Measurements from ENCODE around the gene SLFN14. TPM values are rescaled to one million over a fixed set of nuclear protein-coding genes. Genes with fewer than 3 reads are reported as not detected.
A peak's percentile ranks its signal among the peaks of the same experiment; 100 is the strongest.
"Not testable (repeated sequence)": the region's sequence is repeated elsewhere in the genome, so short reads cannot be mapped to it uniquely, and the experiment has no call there.

Gene SLFN14
- not detected in 2 replicates for total RNA-seq

DNA sequence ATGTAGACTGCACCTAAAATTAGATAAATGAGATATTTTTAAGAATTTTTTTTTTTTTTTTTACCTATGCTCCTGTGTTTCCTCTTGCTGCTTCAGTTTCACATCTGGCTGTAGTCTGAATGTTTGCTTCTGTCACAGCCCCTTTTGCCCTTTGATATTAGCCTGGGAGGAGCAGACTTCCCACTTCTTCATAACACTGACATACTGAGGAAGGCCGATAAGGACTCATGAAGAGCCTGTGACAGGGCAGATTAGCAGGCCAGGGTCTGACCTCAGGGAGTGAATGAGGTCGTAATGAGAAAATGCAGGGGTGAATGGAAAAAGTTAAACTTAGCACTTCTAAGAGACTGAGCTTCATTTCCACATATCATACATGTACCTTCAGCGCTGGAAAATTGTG, at the start of gene SLFN14:
TSS of gene SLFN14 (minus strand) at position 117 of the 400 bp plus-strand sequence. CDS start 2,757 bp downstream, outside the sequence.
- DNase-seq (ENCODE audit: low read depth) = no peak

DNA sequence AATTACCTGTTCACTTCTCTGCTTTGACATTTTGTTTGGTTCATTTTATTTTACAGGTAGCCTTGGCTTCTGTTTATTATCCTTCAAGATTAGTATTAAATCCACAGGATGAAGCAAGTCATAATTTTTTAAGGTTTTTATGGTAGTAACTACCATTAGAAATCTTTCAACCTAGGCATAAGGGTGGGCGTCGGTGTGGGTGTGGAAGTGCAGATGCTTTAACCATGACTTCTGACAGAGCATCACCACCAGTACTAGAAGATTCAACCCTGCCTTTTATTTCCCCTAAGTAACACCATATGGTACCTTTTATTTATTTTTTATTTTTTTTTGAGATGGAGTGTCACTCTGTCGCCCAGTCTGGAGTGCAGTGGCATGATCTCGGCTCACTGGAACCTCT, 49.2 kb upstream of the SLFN14 start:
- DNase-seq (ENCODE audit: low read depth) = no peak

DNA sequence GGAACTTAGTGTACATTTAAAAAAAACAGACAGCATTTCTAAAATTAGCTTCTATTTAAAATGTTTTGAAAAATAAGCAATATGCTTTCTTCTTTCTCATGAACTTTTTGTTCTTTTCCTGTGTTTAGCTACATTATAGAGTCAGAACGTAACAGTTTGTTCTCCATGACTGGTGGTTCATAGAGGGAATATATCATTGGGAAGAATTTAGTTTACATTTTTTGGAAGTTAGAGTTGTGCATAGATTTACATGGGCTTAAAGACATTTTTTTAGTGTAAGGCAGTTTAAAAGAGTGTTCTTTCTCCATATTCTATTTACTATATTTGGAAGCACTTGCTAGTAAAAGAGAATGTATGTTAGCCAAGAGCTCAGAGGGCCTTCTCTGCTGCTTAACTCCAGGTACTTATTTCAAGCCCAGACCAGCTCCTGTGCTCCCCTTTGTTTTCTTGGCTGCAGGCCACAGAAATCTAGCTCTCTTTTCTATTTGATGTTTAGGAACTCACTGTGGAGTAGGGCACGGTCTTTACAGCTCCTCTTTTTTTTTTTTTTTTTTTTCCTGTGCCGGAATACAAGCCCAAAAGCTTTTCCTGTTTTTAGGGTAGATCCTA, 46.7 kb upstream of the SLFN14 start:
- no peak for DNase-seq (ENCODE audit: low read depth)

DNA sequence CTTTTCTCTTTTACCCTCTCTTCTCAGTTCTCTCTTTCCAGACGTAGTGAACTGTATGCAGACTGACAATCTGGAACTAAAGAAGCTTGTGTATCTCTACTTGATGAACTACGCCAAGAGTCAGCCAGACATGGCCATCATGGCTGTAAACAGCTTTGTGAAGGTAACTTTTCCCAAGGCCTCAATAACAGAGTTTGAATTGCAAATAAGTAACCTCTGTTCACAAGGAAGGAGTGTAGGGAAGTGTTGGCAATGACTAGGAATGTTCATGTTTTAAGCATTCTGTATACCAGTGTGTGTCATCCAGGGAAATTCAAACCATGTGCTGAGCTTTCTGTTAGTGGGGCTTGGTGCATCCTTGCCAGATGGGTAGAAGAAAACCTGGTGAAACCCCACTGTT, 45.1 kb upstream of the SLFN14 start:
- peak; percentile 16 for DNase-seq (ENCODE audit: low read depth)

DNA sequence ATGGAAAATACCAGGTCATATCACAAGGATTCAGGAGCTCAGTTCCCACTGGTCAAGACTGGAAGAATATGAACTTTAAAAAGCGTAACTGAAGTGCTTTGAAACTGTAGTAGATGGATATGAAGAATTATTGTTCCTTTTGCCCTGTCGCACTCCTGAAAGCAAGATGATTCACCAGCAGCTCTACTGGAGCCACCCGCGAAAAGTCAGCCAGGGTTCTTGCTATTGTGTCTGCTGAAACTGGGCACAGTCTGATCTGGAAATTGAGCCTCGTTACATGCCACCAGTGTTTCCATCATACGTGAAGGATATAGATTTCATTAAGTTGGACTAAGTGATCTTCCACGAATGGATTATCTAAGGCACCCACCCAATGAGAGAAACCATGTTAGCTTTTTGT, 43.1 kb upstream of the SLFN14 start:
- DNase-seq (ENCODE audit: low read depth) = no peak

DNA sequence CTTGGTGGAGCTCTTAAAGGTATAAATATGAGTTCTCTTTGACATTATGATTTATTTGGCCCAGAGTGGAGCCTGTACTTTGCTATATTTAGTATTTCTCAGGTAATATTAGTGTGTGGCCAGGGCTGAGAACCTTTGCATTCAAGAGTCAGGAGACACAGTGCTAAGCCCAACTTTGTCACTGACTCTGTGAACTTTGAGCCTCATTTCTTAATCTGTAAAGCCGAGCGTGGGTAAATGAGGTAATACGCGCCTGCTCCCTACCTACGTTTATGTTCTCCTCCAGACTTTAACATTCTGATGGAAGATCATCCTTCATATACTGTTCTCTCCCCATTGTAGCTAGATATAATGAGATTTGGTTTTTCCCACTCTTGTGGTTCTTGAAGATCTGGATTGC, 37.0 kb upstream of the SLFN14 start:
- DNase-seq (ENCODE audit: low read depth) = no peak

DNA sequence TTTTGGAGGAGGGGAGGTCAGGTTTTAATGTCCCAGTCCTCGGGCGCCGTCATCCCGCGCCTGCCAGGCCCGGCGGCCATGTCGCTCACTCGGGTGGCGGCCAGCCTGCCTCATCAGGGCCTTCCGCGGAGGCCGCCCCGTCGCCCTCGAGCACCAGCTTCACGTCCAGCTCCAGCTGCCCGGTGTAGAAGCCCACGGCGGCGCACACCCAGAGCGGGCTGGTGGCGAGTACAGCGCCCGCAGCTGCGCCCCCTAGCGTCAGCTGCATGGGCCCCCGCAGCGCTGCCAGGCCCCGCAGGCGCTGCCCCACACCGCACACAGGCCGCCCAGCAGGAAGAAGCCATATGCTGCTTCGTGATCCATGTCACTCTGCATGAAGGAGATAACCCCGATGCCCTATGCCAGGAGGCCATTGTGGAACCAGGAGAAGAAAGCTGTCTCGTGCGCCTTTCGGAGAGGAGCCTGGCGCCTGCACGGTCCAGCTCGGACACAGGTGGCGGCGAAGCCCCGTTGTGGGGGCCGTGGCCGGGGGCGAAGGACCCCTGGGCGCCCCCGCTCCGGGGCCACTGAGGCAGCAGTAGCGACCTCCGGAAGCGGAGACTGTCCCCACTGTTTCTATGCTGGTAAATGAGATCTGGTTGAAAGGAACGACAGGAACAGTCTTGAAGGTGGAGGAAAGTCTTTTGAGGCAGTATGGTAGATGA, 36.1 kb upstream of the SLFN14 start:
- no peak for DNase-seq (ENCODE audit: low read depth)

DNA sequence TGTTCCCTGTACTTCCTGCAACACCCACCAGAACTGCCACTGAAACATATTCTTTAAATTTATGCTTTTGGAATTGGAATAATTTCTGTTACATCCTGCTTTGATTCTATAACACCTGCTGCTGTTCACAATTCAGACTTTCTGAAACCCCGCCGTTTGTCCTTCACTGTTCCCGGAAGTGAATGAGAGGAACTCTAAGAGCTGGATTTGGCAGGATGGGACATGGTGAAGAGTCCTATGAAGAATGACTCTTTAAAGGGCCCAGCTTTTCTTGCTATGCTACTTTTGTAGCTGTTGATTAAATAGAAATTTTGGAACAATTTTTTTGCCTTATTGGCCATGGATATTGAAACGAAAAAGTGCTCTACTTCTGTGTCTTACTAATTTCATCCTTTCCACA, 35.5 kb upstream of the SLFN14 start:
- DNase-seq (ENCODE audit: low read depth) = no peak

DNA sequence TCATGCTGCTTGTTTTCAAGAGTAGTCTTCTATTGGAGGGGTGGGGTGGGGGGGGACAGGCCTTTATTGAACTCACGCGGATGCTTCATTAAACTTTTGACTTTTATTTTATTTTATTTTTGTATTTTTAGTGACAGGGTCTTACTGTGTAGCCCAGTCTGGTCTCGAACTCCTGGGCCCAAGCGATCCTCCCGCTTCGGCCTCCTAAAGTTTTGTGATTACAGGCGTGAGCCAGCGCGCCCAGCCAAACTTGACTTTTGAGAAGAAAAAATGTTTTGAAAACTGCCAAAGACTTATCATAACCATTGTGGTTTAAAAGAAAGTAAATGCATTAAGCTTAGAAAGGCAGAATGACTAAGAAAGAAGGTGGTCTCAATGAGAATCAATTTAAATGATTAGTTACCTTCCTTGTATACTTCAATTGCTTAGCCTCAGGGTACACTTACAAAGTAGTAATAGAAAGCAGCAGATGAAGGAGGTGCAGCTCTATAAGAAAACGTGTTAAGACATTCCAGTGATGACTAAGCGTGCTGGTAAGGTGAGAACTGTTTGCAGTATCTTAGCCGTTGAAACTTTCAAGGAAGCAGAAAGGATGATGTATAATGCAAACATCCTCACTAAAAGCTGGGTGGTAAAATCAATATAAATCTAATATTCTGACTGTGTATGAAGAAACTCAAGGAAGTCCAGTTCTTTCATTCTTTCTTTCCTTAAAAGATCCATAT, 27.7 kb upstream of the SLFN14 start:
- peak; percentile 95 for DNase-seq (ENCODE audit: low read depth)

DNA sequence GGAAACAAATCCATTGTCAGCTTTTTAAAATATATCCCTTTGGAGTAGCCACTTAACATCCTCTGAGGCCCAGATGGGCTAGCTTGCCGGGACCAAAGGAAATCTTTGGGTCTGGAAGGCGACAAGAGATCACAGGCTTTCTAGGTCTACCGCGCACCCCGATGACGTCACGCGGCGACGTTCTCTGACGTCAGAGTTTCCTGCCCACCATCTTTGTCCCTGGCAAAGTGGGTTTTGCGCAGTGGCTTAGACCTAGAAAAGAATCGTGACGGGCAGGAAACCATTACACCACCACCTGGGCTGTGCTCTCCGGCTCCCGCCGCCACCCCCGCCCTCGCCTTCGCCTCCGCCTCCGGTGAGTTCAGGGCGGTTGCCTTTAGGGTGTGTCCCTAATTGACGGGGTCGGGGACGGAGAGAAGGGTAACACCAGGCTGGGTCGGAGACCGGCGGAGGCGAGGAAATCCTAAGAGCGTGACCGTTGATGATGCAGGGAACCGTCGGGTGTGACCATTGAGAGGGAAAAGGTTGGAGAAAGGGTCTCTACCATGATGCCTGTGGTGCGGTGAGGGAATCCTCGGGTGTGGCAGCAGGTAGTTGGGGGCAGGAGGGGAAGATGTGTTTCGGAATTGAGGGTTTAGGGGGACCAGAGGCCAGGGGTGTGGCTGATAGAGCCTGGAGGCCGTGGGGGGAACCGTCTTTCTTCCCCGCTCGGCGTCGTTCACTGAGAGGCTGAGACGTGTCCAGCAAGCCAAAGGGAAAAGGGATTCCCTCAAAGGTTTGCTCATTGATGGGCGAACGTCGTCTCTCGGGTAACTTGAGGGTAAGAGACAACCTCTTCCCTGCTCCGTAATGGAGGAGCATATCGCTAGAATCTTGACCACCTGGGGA, 26.7 kb upstream of the SLFN14 start, which contains the start of gene AP2B1:
TSS of gene AP2B1 (plus strand) at position 249 of the 888 bp plus-strand sequence. CDS start 6,709 bp downstream, outside the sequence.
- peak; percentile 88 for DNase-seq (ENCODE audit: low read depth)

DNA sequence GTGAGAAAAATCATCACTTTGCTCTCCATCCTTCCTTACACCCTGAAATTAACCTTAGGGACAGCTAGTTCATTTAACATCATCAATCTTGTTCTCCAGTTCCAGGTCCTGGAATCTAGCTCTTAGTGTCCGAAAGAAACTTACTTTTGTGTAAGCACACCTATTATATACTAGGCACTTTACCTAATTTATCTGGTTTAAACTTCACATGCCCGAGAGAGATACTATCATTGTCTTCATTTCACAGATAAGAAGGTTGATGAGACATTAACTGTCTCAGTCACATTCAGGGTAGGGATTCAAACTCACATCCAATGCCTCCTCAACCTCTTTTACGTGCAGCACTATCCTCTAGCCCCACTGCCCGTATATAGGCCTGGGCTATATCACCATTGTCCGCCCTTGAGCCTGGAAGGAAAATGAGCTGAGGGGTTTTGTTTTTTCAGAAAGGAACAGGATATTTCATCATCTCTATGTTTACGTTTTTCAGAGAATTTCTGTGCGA, 26.0 kb upstream of the SLFN14 start:
- DNase-seq (ENCODE audit: low read depth) = no peak

DNA sequence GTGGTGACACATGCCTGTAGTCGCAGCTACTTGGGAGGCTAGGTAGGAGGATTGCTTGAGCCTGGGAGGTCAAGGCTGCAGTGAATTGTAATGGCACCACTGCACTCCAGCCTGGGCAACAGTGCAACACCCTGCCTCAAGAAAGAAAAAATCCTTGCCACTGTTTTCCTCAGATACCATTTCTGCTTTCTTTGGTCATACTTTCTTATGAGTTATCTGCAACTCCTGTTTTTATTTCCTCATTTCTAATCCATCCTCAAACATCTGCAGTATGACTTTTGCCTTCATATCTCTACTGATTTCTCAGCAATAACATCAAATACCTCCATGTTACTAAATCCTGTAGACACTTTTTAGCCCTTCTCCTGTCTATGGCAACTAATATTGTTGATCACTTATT, 23.4 kb upstream of the SLFN14 start:
- no peak for DNase-seq (ENCODE audit: low read depth)

DNA sequence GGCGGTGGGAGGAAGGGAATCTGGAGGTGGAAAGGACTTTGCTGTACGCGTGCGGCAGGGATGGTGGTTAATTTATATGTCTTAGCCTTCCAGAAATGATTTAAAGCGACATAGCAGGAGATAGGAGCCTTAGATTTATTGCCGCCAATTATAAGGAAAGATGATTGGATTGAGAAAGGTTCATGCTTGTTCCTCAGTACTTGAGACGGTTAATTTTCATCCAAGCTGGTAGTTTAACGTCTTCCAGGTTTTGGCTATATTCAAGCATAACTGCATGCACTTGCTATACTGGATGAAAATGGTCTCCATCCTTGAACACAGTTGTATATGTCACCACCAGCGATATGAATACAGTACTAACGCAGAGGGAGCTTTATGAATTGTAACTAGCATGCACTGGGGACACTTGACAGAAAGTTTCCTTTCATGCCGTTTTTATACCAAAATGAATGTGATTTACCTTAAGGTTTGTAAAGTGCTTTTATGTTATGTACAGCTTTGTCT, 18.4 kb upstream of the SLFN14 start:
- peak; percentile 7 for DNase-seq (ENCODE audit: low read depth)

DNA sequence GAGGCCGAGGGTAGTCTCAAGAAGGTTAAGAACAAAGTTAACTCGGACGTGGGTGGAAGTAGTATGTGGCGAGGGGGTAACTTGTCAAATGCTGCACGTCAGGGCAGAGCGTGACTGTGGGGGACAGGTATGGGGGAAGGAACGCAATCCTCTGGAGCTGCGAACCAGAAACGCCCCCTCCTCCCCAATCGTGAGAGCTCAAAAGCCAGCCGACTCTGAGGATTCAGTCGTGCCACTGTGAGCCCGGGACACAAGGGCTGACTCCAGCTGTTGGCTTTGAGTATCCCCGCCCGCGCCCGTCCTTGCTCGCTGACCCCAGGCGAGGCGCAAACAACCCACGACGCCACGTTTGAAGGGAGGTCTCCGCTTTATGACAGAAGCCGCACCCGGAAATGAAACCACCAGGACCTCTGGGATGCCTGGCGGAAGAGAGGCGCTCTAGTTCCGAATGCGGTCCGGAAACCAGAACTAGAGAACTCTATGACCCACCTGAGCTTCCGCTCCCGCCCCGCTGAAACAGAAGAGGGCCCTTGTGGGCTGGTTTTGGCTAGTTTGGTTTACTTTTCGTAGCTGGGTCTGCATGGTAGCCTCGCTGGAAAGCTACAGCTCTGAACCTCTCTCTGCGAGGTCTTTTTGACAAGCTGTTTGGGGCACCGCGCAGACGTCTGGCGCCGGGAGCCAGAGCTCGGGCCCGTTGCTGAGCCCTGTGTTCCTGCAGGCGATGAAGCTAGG, 17.7 kb upstream of the SLFN14 start, which contains the start of gene PEX12:
TSS of gene PEX12 (minus strand) at position 375 of the 732 bp plus-strand sequence. CDS start 550 bp downstream, outside the sequence.
- peak; percentile 89 for DNase-seq (ENCODE audit: low read depth)

DNA sequence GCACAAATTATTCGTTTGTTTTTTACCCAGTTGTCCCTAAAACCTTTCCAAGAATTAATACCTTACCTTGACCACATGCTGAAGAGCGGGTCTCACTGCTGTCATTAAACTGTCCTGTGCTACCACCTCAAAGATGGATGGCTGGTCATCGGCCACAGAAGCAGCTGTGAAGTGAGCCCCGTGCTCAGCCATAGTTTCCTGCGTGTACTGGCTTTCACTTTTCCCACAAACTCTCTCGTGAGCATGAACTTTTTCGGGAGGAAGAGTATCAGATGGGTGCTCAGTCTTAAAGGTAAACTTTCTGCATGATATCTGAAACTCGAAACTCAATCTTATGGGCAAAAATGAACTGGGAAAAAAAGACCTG, 17.2 kb upstream of the SLFN14 start:
- DNase-seq (ENCODE audit: low read depth) = no peak

DNA sequence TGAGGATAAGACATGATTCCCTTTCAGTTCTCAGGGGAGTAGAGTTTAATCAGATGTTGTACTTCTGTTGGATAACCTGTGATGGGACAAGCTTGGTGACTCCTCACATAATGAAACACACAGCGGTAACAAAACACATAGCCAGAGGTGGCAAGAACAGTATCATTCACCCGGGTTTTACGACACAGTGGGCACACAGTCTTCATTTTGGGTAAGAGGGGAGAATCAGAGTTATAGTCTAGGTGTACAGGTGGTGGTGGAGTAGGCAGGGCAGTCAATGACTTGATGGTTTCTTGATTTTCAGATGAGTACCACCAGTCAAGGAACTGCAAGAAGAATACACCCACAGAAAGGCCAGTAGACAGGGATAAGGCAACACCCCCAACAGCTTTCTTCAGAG, 15.1 kb upstream of the SLFN14 start:
- no peak for DNase-seq (ENCODE audit: low read depth)

DNA sequence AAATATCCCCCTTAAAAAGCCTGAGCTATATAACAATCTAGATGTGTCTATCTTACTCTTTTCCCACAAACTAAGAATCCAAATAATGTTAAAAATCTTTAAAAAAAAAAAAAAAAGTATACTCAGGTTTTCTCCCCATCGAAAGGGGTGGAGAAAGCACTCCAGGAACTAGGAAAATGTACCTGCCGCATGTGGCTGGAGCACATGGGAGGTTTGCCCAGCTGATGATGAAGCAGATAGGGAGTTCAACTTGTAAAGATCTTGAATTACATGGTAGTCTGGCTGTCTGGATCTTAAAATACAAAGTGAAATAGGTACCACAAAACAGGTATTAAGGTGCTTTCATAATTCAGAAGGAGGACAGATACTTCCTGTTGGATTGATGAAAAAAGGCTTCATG, 8.8 kb upstream of the SLFN14 start:
- DNase-seq (ENCODE audit: low read depth) = no peak

DNA sequence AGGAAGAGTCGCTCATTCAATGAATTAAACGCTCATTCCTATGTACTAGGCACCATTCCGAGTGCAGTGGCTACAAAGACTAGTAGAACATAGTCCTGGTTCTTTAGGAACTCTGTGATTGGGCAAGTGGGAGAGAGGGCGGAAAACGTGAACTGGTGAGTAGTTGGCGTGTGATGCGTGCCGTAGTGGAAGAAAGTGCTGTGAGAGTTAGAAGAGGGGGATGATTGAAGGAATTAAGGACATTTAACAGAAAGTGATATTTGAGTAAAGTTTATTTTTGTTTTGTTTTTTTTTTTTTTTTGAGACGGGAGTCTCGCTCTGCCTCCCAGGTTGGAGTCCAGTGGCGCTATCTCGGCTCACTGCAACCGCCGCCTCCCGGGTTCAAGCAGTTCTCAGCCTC, 7.9 kb upstream of the SLFN14 start:
- peak; percentile 47 for DNase-seq (ENCODE audit: low read depth)

DNA sequence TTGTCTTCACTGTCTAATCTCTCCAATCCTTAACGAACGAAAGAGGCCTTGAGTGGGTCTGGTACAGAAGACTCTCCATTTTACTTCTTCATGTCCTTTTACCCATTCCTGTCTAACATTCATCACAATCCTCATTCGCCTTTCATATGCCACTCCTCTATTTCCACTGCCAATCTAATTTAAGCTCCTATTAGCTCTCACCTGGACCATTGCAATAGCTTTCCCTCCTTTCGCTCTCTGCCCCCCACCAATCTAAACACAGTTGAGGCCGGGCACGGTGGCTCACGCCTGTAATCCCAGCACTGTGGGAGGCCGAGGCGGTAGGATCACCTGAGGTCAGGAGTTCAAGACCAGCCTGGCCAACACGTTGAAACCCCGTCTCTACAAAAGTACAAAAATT, 6.3 kb upstream of the SLFN14 start:
- DNase-seq (ENCODE audit: low read depth) = no peak

DNA sequence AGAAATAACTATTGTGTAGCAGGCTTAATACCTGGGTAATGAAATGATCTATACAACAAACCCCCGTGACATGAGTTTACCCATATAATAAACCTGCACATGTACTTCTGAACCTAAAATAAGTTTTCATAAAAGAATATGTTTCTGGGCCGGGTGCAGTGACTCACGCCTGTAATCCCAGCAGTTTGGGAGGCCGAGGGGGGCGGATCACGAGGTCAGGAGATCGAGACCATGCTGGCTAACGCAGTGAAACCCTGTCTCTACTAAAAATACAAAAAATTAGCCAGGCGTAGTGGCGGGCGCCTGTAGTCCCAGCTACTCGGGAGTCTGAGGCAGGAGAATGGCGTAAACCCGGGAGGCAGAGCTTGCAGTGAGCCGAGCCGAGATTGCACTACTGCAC, 2.6 kb upstream of the SLFN14 start:
- not testable (repeated sequence) for DNase-seq (ENCODE audit: low read depth)

All from renal cortical epithelial cell (primary cell).